Activated CD8-positive, alpha-beta T cell treated with anti-CD3 and anti-CD28 coated beads for 36 hours (primary cell): Measurements from ENCODE around the gene ASAH2. TPM values are rescaled to one million over a fixed set of nuclear protein-coding genes. Genes with fewer than 3 reads are reported as not detected.

Source experiments
- ATAC-seq: fragments of 200-7000 bp; cut with Tn5 transposase; one replicate; pipeline ENCODE4 v1.10.0; 2021; ENCODE audit warnings: mild to moderate bottlenecking, moderate library complexity
- CTCF ChIA-PET: fragments of 350-600 bp; sonication (Branson Sonifier 250); formaldehyde crosslinking; loops from one replicate; lab custom pipeline; 2021; ENCODE audit warnings: antibody characterized with exemption; lab: Charles Lee
- POLR2A ChIA-PET: fragments of 350-600 bp; sonication (Branson Sonifier 250); formaldehyde crosslinking; loops from one replicate; lab custom pipeline; 2021; ENCODE audit warnings: antibody characterized with exemption; lab: Charles Lee
- DNase-seq: peaks from one replicate; pipeline ENCODE4 v3.0.0-alpha.2; 2020
- H3K27ac Mint-ChIP-seq: one replicate; pipeline ENCODE4 v1.8.0; 2021; ENCODE audit warnings: mild to moderate bottlenecking, mixed read lengths
- H3K27me3 Mint-ChIP-seq: one replicate; pipeline ENCODE4 v1.8.0; 2021; ENCODE audit warnings: mixed read lengths
- H3K36me3 Mint-ChIP-seq: one replicate; pipeline ENCODE4 v1.8.0; 2021; ENCODE audit warnings: low read depth, mixed read lengths
- H3K4me1 Mint-ChIP-seq: one replicate; pipeline ENCODE4 v1.8.0; 2021; ENCODE audit warnings: low read depth, mixed read lengths
- H3K4me3 Mint-ChIP-seq: one replicate; pipeline ENCODE4 v1.8.0; 2021; ENCODE audit warnings: mild to moderate bottlenecking, moderate library complexity, mixed read lengths
- H3K9me3 Mint-ChIP-seq: one replicate; pipeline ENCODE4 v1.8.0; 2021; ENCODE audit warnings: mixed read lengths
- CTCF ChIP-seq: fragments of 200-600 bp; IDR thresholded peaks from one replicate; pipeline ENCODE4 v1.8.0; 2022; ENCODE audit warnings: antibody characterized with exemption, mild to moderate bottlenecking
- intact Hi-C: fragments of 100-400 bp; cut with micrococcal nuclease; formaldehyde crosslinking; loops from one replicate; pipeline ENCODE4 v1.10.0; 2022
- total RNA-seq, 2 experiments: library from RNA; stranded (reverse); gene quantifications; one replicate each; pipeline ENCODE4 v1.2.3, GENCODE V29; 2021

The ASAH2 gene
- total RNA-seq, 2 experiments from 2014 or later, result 1.8 to 2.9 TPM

- DNase-seq (no peak), ATAC-seq (no peak)
- Mint-ChIP-seq H3K27ac (no peak overlapping the region), H3K36me3 (no peaks in the 10 kb centered on the region), H3K4me1 (no peaks in the 10 kb centered on the region), H3K4me3 (no peak overlapping the region), H3K9me3 (no peaks in the 10 kb centered on the region), H3K27me3 (peaks cover 17% of the 10 kb centered on the region)
- TF ChIP-seq CTCF, result no peak
- POLR2A ChIA-PET, result no interaction called here
- CTCF ChIA-PET, result no interaction called here
- intact Hi-C loops, result no loop called here
Observed at GRCh38 chr10:50219200-50219599, 32.1 kb downstream of the ASAH2 start.

- H3K36me3 Mint-ChIP-seq, result no peaks in the 10 kb centered on the region
- intact Hi-C loops, result no loop called here
- no peaks in the 10 kb centered on the region for H3K4me1 Mint-ChIP-seq
- no peak overlapping the region for H3K27ac Mint-ChIP-seq
- CTCF ChIA-PET, result no interaction called here
- H3K27me3 Mint-ChIP-seq, result peaks cover 11% of the 10 kb centered on the region
- ATAC-seq, result no peak
- POLR2A ChIA-PET, result no interaction called here
- no peak for TF ChIP-seq CTCF
- H3K4me3 Mint-ChIP-seq, result no peak overlapping the region
- no peaks in the 10 kb centered on the region for H3K9me3 Mint-ChIP-seq
- no peak for DNase-seq
Observed at GRCh38 chr10:50216894-50217293, 34.4 kb downstream of the ASAH2 start.

- Mint-ChIP-seq H3K36me3 (no peaks in the 10 kb centered on the region), H3K4me1 (no peaks in the 10 kb centered on the region), H3K27ac (no peak overlapping the region), H3K27me3 (peaks cover 8% of the 10 kb centered on the region), H3K4me3 (no peak overlapping the region), H3K9me3 (no peaks in the 10 kb centered on the region)
- ATAC-seq, result no peak
- no peak for TF ChIP-seq CTCF
- CTCF ChIA-PET, result no interaction called here
- intact Hi-C loops, result no loop called here
- DNase-seq, result no peak
- POLR2A ChIA-PET, result no interaction called here
Observed at GRCh38 chr10:50216418-50216817, 34.9 kb downstream of the ASAH2 start.

- Mint-ChIP-seq H3K36me3 (no peaks in the 10 kb centered on the region), H3K4me1 (peaks cover 3% of the 10 kb centered on the region), H3K9me3 (no peaks in the 10 kb centered on the region), H3K27ac (no peak overlapping the region), H3K27me3 (peaks cover 10% of the 10 kb centered on the region), H3K4me3 (no peak overlapping the region)
- ChIA-PET POLR2A (no interaction called here), CTCF (no interaction called here)
- TF ChIP-seq CTCF, result no peak
- ATAC-seq (no peak), DNase-seq (no peak)
- intact Hi-C loops, result no loop called here
Observed at GRCh38 chr10:50211670-50212069, 39.6 kb downstream of the ASAH2 start.

- no peaks in the 10 kb centered on the region for H3K9me3 Mint-ChIP-seq
- intact Hi-C loops, result no loop called here
- H3K36me3 Mint-ChIP-seq, result no peaks in the 10 kb centered on the region
- CTCF ChIA-PET, result no interaction called here
- no peak for TF ChIP-seq CTCF
- H3K4me1 Mint-ChIP-seq, result peaks cover 3% of the 10 kb centered on the region
- DNase-seq (no peak), ATAC-seq (peak; percentile 27)
- no peak overlapping the region for H3K27ac Mint-ChIP-seq
- peaks cover 10% of the 10 kb centered on the region for H3K27me3 Mint-ChIP-seq
- H3K4me3 Mint-ChIP-seq, result no peak overlapping the region
- POLR2A ChIA-PET, result no interaction called here
Observed at GRCh38 chr10:50210876-50211275, 40.4 kb downstream of the ASAH2 start.

Other genes with a start within 250 kb of the ASAH2 start
- 10 to 100 TPM; 23.5 to 27.9 TPM for gene WASHC2A, start 183.6 kb downstream of the ASAH2 start, total RNA-seq